ENCODE measurements around the gene DDX28.
"Not testable (repeated sequence)": the region's sequence is repeated elsewhere in the genome, so short reads cannot be mapped to it uniquely, and the experiment has no call there.

Gene DDX28

DNA sequence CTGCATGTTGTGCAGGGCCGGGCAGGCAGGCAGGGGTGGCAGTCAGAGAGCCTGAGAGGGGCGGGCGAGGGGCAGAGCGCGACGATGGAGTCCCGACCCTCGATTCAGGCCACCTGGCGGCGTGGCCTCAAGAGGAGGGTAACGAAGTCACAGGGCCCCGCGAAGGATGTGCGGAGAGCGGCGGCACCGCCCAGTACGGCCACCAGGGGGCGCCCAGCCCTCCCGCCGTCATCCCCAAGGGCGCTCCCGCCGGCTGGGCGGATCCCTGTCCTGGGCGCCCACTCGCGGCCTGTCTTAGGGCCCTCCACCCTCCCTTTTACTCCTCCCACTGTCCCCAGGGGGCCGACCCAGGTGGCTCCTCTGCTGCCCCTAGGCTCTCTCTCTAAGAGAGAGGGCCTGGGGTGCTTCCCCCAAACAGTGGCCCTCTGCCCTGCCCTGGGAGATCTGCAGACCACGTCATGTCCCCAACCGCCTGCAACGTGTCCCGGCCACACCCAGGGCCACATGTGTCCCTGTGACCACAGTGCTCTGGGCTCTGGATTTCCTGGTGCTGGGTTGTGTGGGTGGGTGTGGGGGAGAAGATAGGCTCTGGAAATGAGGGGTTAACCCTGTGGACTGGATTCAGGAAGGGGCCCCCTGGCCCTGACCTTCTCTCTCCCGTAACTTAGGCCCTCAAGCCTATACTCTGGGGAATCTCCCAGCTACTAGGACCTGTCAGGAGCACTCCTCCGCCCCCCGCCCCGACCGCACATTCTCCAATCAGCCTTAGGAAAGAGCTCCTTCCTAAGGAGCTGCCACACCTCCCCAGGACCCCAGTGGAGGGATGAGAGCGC lies 29.6 kb downstream of the DDX28 start:
- DNase-seq = peak; percentile 68

DNA sequence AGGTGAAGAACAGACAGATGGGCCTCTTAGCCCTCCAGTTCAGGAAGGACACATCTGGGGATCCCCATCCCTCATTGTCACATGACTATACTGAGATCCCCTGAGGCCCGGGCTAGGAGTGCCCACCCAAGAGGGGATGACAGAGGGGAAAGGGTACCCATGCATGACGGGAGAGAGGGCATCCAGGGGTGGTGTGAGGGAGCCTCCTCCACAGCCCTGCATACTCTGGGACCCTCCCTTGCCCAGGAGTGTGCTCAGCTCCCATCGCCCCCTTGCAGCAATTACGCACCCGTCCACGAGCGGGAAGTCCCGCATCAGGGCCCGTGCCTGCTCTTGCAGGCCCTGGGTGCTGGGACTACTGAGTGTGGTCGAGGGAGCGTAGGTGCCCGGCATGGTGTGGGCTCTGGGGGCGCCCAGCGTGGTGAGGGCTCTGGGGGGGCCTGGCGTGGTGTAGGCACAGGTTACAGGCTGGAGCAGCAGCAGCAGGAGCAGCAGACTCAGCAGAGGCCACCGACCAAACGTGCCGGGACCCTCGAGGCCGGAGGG lies 30.3 kb downstream of the DDX28 start:
- DNase-seq = no peak

DNA sequence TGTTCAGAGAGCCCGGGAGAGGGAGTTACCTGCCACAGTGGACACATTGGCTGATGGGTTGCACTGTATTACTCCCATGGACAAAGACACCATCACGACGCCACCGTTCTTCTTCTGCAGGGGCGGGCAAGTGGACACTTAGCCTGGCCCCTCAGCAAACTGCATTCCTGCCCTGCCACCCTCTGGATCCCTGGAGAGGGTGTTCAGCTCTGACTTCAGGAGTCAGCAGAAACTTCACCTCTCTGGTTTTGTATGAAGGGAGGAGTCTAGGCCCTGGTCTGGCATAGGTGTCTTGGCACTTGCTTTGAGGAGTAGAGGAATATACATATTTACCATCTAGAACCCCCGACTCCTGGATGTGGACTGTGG lies 33.0 kb downstream of the DDX28 start:
- DNase-seq = no peak

DNA sequence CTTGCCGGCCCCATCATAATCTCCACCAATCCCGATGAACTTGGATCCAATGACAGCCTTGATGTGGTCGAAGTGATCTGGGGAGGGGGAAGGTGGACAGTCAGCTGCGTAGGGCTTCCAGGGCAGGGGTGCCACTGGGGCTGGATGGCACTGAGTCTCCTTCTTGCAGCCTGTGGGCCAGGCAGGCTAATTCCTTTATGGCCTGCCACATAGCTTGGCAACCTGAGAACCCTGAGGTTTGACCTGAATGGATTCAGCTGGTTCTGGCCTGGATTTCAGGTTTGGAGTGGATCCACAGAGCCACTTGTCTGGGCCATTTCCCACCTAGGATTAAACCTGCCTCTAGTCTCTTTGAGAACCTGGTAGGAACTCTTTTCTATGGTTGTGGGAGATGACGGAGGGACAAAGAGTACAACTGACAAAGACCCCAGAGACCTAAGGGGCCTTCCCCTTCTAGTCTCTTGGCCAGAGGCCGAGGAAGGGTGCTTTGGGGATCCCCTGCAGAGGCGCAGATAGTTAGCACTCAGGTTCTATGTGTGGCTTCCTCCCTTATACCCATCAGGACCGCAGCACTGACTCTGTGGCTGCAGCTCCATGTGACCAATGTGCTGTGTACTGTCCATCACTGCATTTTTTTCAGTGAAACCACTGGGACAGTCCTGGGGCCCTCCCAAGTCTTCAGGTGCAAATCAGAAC lies 33.6 kb downstream of the DDX28 start:
- no peak for DNase-seq

DNA sequence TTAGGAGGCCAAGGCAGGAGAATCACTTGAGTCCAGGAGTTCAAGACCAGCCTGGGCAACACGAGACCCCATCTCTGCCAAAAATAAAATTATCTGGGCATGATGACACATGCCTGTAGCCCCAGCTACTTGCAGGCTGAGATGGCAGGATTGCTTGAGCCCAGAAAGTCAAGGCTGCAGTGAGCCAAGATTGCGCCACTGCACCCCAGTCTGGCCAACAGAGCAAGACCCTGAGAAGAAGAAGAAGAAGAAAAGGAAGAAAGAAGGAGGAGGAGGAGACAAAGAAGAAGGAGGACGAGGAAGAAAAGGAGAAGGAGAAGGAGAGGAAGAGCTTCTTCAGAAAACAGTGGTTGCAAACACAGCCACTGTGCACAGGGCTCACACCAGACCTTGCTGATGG lies 34.4 kb downstream of the DDX28 start:
- no peak for DNase-seq

DNA sequence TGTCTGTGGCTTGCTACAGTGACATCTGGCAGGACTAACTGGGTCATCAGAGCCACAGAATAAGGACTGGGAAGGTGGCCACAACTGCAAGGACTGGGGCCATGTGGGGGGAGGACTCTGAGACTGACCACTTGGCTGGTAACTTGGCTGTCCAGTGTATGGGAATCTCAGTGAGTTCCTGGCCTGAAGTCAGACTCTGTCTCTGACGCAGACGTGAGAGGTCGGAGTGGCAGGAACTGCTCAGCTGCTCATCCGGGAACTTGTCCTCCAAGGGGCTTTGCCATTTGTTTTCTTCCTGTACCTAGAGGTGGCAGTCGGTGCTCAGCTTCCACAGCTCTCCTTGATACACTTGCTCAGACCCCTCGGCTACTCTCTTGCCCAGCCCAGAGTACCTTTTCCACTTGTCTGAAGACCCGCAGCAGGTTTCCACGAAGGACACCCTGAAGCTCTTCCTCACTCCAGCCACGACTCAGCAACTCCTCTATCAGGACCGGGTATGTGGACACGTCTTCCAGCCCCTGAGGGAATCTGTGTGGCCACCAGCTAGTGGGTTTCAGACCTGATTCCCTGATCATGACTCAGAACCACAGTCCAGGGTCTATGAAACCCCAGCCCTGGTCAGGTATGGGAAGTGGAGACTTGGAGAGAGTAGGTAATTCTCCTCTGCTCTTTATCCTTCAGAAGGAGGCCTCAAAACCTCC lies 35.4 kb downstream of the DDX28 start:
- no peak for DNase-seq

DNA sequence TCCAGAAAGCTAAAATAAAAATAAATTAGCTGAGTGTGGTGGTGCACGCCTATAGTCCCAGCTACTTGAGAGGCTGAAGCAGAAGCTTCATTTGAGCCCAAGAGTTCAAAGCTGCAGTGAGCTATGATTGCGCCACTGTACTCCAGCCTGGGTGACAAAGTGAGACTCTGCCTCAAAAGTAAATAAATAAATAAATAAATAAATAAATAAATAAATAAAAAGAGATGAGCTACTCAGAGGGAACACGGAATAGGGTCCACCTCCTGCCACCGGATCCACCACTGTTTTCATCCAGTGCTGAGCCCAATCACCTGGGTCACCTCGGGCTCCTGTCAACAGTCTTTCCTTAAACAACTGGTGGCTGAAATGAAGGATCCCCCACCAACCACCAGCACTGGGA lies 36.1 kb downstream of the DDX28 start:
- DNase-seq = no peak

DNA sequence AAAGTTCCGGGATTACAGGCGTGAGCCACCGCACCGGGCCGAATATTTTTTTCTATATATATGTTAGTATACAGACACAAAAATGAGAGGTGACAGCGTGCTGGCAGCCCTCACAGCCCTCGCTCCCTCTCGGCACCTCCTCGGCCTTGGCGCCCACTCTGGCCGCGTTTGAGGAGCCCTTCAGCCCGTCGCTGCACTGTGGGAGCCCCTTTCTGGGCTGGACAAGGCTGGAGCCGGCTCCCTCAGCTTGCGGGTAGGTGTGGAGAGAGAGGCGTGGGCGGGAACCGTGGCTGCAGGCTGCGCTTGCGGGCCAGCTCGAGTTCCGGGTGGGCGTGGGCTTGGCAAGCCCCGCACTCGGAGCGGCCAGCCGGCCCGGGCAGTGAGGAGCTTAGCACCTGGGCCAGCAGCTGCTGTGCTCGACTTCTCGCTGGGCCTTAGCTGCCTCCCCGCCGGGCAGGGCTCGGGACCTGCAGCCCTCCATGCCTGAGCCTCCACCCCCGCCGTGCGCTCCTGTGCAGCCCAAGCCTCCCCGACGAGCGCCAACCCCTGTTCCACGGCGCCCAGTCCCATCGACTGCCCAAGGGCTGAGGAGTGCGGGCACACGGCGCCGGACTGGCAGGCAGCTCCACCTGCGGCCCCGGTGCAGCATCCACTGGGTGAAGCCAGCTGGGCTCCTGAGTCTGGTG lies 40.9 kb downstream of the DDX28 start:
- DNase-seq = no peak

DNA sequence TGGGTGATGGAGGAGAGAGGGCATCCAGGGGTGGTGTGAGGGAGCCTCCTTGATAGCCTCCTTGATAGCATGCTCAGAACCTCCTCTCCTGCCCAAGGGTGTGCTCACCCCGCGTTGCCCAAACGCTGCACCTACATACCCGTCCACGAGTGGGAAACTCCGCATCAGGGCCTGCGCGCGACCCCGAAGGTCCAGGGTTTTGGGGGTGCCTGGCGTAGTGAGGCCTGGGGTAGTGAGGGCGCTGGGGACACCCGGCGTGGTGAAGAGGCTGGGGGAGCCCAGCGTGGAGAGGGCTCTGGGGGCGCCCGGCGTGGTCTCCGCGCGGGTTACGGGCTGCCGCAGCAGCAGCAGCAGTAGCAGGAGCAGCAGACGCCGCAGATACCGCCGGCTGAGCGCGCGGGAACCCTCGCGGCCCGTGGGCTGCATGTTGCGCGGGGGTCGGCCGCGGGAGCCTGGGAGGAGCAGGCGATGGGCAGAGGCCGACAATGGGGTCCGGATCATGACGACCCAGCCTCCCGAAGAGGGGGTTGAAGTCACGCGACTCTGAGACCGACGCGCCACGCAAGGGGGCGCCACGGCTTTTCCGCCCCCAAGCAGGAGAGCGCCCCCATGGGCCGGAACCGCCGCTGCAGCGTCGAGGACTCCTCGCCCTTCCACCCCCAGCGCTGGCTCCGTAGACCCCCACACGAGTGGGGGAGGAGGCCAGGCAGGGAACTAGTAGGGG lies 42.9 kb downstream of the DDX28 start, which contains the start of gene DPEP3:
DPEP3 (minus strand) TSS at position 545 of the 724 bp plus-strand sequence; CDS start at position 426, 119 bp downstream.
- no peak for DNase-seq

DNA sequence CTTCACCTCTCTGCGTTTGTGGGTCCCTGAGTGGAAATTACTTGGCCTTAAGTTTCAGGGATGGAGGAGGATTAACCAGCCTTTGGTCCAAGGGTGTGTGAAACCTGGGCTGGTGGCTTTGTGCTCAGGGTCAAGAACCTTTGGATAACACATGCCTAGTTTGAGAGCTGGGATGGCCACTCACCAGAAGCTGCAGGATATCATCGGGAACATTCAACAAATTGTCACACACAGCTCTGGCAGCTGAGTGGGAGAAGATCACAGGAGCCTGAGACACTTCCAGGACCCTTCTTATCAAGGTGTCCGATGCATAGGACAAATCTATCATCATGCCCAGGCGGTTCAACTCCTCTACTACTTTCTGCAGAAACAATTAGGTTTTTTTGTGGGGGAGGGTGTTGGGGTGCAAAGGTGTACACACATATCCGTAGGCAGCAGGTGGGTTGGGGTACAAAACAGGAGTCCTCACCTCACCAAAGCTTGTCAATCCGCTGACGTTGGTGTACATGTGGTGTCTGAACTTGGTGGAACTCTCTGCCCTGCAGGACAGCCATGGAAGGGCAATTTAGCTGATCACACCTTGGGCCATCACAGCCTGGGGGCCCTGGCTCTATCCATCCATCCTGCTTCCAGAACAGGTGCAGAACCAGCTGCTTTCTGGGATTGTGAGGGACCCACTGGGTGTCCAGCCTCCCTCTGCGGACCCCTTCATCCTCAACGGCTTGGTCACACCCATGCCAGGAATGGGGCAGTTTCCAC lies 45.4 kb downstream of the DDX28 start:
- no peak for DNase-seq

DNA sequence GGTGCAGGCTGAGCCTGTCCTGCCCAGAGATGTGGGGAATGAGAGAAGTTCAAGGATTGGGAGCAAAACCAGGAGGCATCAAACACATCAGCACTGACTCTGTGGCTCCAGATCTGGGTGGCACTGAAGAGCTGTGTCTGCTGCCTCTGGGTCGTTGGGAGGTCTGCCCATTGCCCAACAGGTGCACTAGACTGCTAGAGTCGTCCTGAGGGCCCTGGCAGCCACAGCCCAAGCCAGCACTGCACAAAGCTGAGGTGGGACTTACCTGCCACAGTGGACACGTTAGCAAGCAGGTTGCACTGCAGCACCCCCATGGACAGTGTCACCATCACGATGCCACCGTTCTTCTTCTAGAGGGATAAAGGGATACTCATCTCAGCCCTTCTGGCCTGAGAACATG lies 46.0 kb downstream of the DDX28 start:
- no peak for DNase-seq

DNA sequence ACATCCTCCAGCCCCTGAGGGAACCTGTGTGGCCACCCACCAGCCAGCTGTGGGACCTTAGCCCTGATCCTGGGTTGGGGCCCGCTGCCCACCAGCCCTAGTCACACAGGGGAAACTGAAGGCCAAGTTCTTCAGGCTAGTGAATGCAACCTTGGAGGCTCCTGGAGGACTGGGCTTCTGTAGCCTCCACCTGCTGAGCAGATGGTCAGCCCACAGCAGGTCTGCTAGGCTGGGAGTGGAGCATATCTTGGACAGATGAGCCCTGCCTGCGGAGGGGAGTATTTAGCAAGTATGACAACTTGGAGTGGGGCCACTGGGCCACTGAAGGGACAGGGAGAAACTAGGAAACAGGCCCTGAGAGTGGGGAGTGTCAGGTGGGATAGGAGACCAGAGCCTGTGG lies 46.8 kb downstream of the DDX28 start:
- no peak for DNase-seq

DNA sequence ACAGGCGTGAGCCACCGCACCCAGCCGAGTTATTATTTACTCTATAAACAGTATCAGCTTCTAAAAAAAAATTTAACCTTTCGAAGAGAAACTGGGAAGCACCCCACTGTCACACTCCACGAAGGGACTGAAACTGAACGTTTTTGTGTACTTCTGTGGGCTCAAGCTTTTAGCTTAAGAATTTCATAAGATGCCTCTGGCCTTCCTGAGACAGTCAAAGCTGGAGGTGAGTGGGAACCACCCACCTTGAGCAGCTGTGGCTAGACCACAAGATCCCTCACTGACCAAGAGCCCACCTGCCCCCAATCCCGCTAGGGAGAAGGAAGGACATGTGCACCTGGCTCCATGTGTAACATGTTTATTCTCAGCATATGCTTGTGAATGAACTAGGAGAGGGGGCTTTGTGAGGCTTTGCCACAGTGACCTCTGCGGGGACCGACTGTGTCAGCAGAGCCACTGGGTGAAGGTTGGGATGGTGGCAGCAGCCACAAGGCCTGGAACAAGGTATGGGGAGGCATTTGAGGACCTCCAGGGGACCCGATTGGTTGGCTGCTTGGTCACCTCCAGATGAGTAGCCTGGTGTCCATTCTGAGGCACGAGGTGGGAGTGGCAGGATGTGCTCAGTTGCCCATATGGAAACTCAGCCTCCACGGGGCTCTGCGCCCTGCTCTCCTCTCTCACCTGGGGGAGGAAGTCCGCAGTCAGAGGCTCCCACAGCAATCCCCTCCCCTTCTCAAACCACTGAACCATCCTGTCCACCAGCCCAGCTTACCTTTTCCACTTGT lies 47.5 kb downstream of the DDX28 start:
- no peak for DNase-seq

DNA sequence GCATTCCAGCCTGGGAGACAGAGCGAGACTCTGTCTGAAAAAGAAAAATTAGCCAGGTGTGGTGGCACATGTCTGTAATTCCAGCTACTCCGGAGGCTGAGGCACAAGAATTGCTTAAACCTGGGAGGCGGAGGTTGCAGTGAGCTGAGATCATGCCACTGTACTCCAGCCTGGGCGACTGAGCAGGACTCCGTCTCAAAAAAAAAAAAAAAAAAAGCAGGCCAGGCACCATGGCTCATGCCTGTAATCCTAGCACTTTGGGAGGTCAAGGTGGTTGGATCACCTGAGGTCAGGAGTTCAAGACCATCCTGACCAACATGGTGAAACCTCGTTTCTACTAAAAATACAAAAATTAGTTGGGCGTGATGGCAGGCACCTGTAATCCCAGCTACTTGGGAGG lies 50.7 kb downstream of the DDX28 start:
- not testable (repeated sequence) for DNase-seq

DNA sequence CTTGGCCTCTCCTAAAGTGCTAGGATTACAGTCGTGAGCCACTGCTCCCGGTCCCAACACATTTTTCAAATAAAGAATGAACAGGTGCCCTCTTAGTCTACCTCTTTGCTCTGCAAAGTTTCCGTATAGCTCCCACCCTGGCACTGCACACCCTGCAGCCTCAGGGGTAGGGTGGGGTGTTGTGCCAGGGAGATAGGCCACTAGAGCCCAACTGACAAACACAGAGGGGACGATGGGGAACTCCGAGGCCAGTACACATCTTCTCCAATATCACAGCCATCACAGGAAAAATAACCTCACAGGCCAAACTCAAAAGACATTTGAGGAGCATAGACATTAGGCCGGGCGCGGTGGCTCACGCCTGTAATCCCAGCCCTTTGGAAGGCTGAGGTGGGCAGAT lies 51.9 kb downstream of the DDX28 start:
- no peak for DNase-seq

All from activated gamma-delta T cell (primary cell).